H1 (cell line): ENCODE data around the gene EEPD1. TPM values are rescaled to one million over a fixed set of nuclear protein-coding genes. Genes with fewer than 3 reads are reported as not detected.

ENCODE experiments used
- CTCF ChIA-PET: fragments of 300-600 bp; sonication (Branson Sonifier 250); formaldehyde crosslinking; loops from one replicate; lab custom pipeline; 2021; ENCODE audit not compliant: partially characterized antibody; lab: Charles Lee
- POLR2A ChIA-PET: fragments of 300-600 bp; sonication (Branson Sonifier 250); formaldehyde crosslinking; loops from one replicate; lab custom pipeline; 2021; ENCODE audit warnings: inconsistent platforms; ENCODE audit not compliant: partially characterized antibody; lab: Charles Lee
- DNase-seq, 2 experiments: peaks; one replicate each; pipeline versions ENCODE4 v3.0.0 to v3.0.0-alpha.2; 2010 to 2022; ENCODE audit warnings: low spot score in 2 of 2, low read depth in 1 of 2, mixed read lengths in 1 of 2
- FAIRE-seq: peaks from 2 replicates; lab custom pipeline; 2011; peaks lifted over from hg19 to GRCh38; lab: Jason Lieb, UNC
- H2AFZ ChIP-seq: 2 replicates; pipeline ENCODE4 v1.8.1; 2012; ENCODE audit warnings: low read length, inconsistent platforms
- H2AK5ac ChIP-seq: 2 replicates; pipeline ENCODE4 v1.6.1; 2013; ENCODE audit warnings: low read depth, low read length
- H2BK120ac ChIP-seq: replicated peaks from 2 replicates; pipeline ENCODE3; 2013; ENCODE audit warnings: low read depth, low read length, inconsistent platforms
- H2BK12ac ChIP-seq: 2 replicates; pipeline ENCODE4 v1.6.1; 2013; ENCODE audit warnings: low read depth, low read length
- H2BK15ac ChIP-seq: 2 replicates; pipeline ENCODE4 v1.6.1; 2013; ENCODE audit warnings: low read length
- H2BK20ac ChIP-seq: 2 replicates; pipeline ENCODE4 v1.6.1; 2013; ENCODE audit warnings: low read length
- H2BK5ac ChIP-seq: 2 replicates; pipeline ENCODE4 v1.6.1; 2013; ENCODE audit warnings: low read depth, low read length
- H3K14ac ChIP-seq: 2 replicates; pipeline ENCODE4 v1.6.1; 2013; ENCODE audit warnings: inconsistent platforms; ENCODE audit not compliant: insufficient read length
- H3K18ac ChIP-seq: 2 replicates; pipeline ENCODE4 v1.6.1; 2013; ENCODE audit warnings: low read length; ENCODE audit errors: extremely low read depth
- H3K23ac ChIP-seq: 2 replicates; pipeline ENCODE4 v1.6.1; 2013; ENCODE audit warnings: inconsistent platforms; ENCODE audit not compliant: insufficient read length
- H3K23me2 ChIP-seq: 2 replicates; pipeline ENCODE4 v1.6.1; 2013; ENCODE audit warnings: low read depth, low read length
- H3K27ac ChIP-seq: 2 replicates; pipeline ENCODE4 v1.6.1; 2011; ENCODE audit warnings: low read depth, low read length, inconsistent platforms
- H3K27me3 ChIP-seq, 4 experiments: replicated peaks in 1 of 4; 1 replicate in 1 of 4; 2 replicates in 3 of 4; pipeline versions ENCODE4 v1.6.1 to v1.8.1; 2011 to 2013; ENCODE audit warnings: low read length in 3 of 4, mild to moderate bottlenecking in 3 of 4, inconsistent platforms in 2 of 4, mixed read lengths in 2 of 4, moderate library complexity in 1 of 4; ENCODE audit not compliant: control insufficient read depth in 3 of 4, insufficient read depth in 3 of 4; ENCODE audit errors: extremely low read depth in 1 of 4
- H3K36me3 ChIP-seq, 4 experiments: 2 replicates each; pipeline versions ENCODE4 v1.6.1 to v1.8.1; 2011 to 2013; ENCODE audit warnings: mild to moderate bottlenecking in 4 of 4, low read length in 3 of 4, moderate library complexity in 2 of 4, control low read depth in 1 of 4, inconsistent platforms in 1 of 4; ENCODE audit not compliant: insufficient read depth in 4 of 4, control insufficient read depth in 2 of 4
- H3K4ac ChIP-seq: replicated peaks from 2 replicates; pipeline ENCODE3; 2013; ENCODE audit warnings: low read length, low read depth, mixed read lengths, inconsistent platforms; ENCODE audit not compliant: insufficient read length
- H3K4me1 ChIP-seq, 4 experiments: replicated peaks in 1 of 4; 1 replicate in 1 of 4; 2 replicates in 3 of 4; pipeline versions ENCODE4 v1.6.1 to v1.8.1; 2011 to 2013; ENCODE audit warnings: low read length in 3 of 4, inconsistent platforms in 2 of 4, mixed read lengths in 1 of 4; ENCODE audit not compliant: insufficient read depth in 4 of 4, control insufficient read depth in 3 of 4
- H3K4me2 ChIP-seq, 2 experiments: 2 replicates each; pipeline versions ENCODE4 v1.6.1 to v1.8.1; 2011 to 2013; ENCODE audit warnings: low read depth in 2 of 2, low read length in 2 of 2, control low read depth in 1 of 2, inconsistent platforms in 1 of 2, mild to moderate bottlenecking in 1 of 2; ENCODE audit not compliant: insufficient read depth in 1 of 2
- H3K4me3 ChIP-seq, 4 experiments: fragments of 200-600, 300-600 bp in 1 of 4; sonication (generic), shearing (Covaris generic), sonication (Bioruptor Twin) in 1 of 4; 2 replicates each; pipeline versions ENCODE4 v1.5.1 to v1.8.1; 2011 to 2016; ENCODE audit warnings: low read length in 4 of 4, low read depth in 3 of 4, control low read depth in 2 of 4, inconsistent platforms in 2 of 4, mild to moderate bottlenecking in 2 of 4, mixed read lengths in 1 of 4, moderate library complexity in 1 of 4; ENCODE audit not compliant: insufficient read depth in 2 of 4; ENCODE audit errors: extremely low read depth in 1 of 4
- H3K56ac ChIP-seq: replicated peaks from 2 replicates; pipeline ENCODE3; 2013; ENCODE audit warnings: low read depth, mild to moderate bottlenecking, mixed read lengths, low read length, inconsistent platforms; ENCODE audit not compliant: insufficient read length
- H3K79me1 ChIP-seq: 2 replicates; pipeline ENCODE4 v1.6.1; 2013; ENCODE audit warnings: low read depth, low read length, control low read depth
- H3K79me2 ChIP-seq, 2 experiments: 2 replicates each; pipeline versions ENCODE4 v1.6.1 to v1.8.1; 2012 to 2013; ENCODE audit warnings: low read length in 2 of 2, mild to moderate bottlenecking in 2 of 2, inconsistent platforms in 1 of 2; ENCODE audit not compliant: insufficient read depth in 2 of 2, control insufficient read depth in 1 of 2
- H3K9ac ChIP-seq, 4 experiments: replicated peaks in 1 of 4; 1 replicate in 1 of 4; 2 replicates in 3 of 4; pipeline versions ENCODE4 v1.6.1 to v1.8.1; 2011 to 2013; ENCODE audit warnings: low read depth in 3 of 4, low read length in 3 of 4, control low read depth in 2 of 4, mild to moderate bottlenecking in 2 of 4, moderate library complexity in 2 of 4, inconsistent platforms in 1 of 4; ENCODE audit errors: extremely low read depth in 1 of 4
- H3K9me3 ChIP-seq, 2 experiments: 2 replicates each; pipeline versions ENCODE4 v1.6.1 to v1.8.1; 2012 to 2013; ENCODE audit warnings: mild to moderate bottlenecking in 2 of 2, moderate library complexity in 2 of 2, control low read depth in 1 of 2, inconsistent platforms in 1 of 2, low read depth in 1 of 2, low read length in 1 of 2, mixed read lengths in 1 of 2; ENCODE audit not compliant: insufficient read depth in 2 of 2
- H4K20me1 ChIP-seq, 2 experiments: replicated peaks in 1 of 2; 2 replicates each; pipeline versions ENCODE3 to v1.8.1; 2011 to 2013; ENCODE audit warnings: inconsistent platforms in 2 of 2, low read length in 2 of 2, mild to moderate bottlenecking in 1 of 2; ENCODE audit not compliant: insufficient read depth in 2 of 2, control insufficient read depth in 1 of 2
- H4K5ac ChIP-seq: 2 replicates; pipeline ENCODE4 v1.6.1; 2013; ENCODE audit warnings: low read length, low read depth, mixed read lengths, inconsistent platforms; ENCODE audit not compliant: insufficient read length
- H4K8ac ChIP-seq: 2 replicates; pipeline ENCODE4 v1.8.0; 2013; ENCODE audit warnings: mild to moderate bottlenecking, moderate library complexity, low read length, inconsistent platforms; ENCODE audit not compliant: insufficient read depth; ENCODE audit errors: extremely low read depth
- H4K91ac ChIP-seq: replicated peaks from 2 replicates; pipeline ENCODE3; 2013; ENCODE audit warnings: low read length, mixed read lengths, inconsistent platforms; ENCODE audit not compliant: insufficient read length
- BCL11A ChIP-seq, 2 experiments: IDR thresholded peaks; one replicate each; pipeline ENCODE4 v1.6.1; 2011; ENCODE audit warnings: low read depth in 2 of 2, low read length in 2 of 2, mild to moderate bottlenecking in 2 of 2
- E2F6 ChIP-seq: IDR thresholded peaks from 2 replicates; pipeline ENCODE4 v1.6.1; 2012; ENCODE audit warnings: inconsistent platforms
- FOSL1 ChIP-seq: IDR thresholded peaks from 2 replicates; pipeline ENCODE4 v1.6.1; 2011; ENCODE audit warnings: mild to moderate bottlenecking, low read depth, low read length, moderate library complexity; ENCODE audit not compliant: insufficient read depth
- JUND ChIP-seq: IDR thresholded peaks from 2 replicates; pipeline ENCODE4 v1.6.1; 2011; ENCODE audit warnings: mild to moderate bottlenecking, improper control_type of control experiment, low read length
- KDM4A ChIP-seq: IDR thresholded peaks from one replicate; pipeline ENCODE4 v1.7.1; 2012; ENCODE audit warnings: low read depth, mild to moderate bottlenecking, moderate library complexity, low read length, inconsistent platforms; ENCODE audit not compliant: severe bottlenecking
- MAX ChIP-seq: IDR thresholded peaks from 2 replicates; pipeline ENCODE4 v1.6.1; 2012; ENCODE audit warnings: inconsistent platforms
- NRF1 ChIP-seq: IDR thresholded peaks from 2 replicates; pipeline ENCODE4 v1.6.1; 2011; ENCODE audit warnings: mild to moderate bottlenecking, low read depth, low read length, improper control_type of control experiment
- POLR2AphosphoS5 ChIP-seq: IDR thresholded peaks from 2 replicates; pipeline ENCODE4 v1.6.1; 2011; ENCODE audit warnings: low read depth, low read length
- POU5F1 ChIP-seq: IDR thresholded peaks from 2 replicates; pipeline ENCODE4 v1.6.1; 2011; ENCODE audit warnings: low read depth, mild to moderate bottlenecking, low read length, moderate library complexity
- SAP30 ChIP-seq: fragments of 300-600 bp; sonication (generic); IDR thresholded peaks from 2 replicates; pipeline ENCODE4 v1.7.1; 2012; ENCODE audit warnings: low read length, moderate library complexity, mild to moderate bottlenecking, inconsistent platforms; ENCODE audit not compliant: insufficient read depth, insufficient replicate concordance
- SP2 ChIP-seq: IDR thresholded peaks from 2 replicates; pipeline ENCODE4 v1.6.1; 2012; ENCODE audit warnings: mild to moderate bottlenecking, low read length, inconsistent platforms
- TAF1 ChIP-seq: IDR thresholded peaks from 2 replicates; pipeline ENCODE4 v1.6.1; 2011; ENCODE audit warnings: mild to moderate bottlenecking, low read depth, low read length
- WGBS, 2 experiments: shearing (Covaris generic) in 1 of 2; methylation state at CpG; one replicate each; pipeline versions ENCODE4 v1.1.6 to v1.1.7; 2013 to 2015; ENCODE audit warnings: low lambda C conversion rate in 2 of 2, mixed read lengths in 2 of 2, inconsistent platforms in 1 of 2, low coverage in 1 of 2, missing lambda C conversion rate in 1 of 2; ENCODE audit not compliant: insufficient replicate concordance in 2 of 2, insufficient coverage in 1 of 2, insufficient read length in 1 of 2; ENCODE audit errors: extremely low coverage in 1 of 2, missing lambda C conversion rate in 1 of 2; 5-methylcytosine and 5-hydroxymethylcytosine counted together
- polyA plus RNA-seq, 7 experiments: library from polyadenylated mRNA; depleted of rRNA in 3 of 7; stranded (reverse) in 5 of 7; unstranded in 2 of 7; fragments of >200 nt in 5 of 7; fragments of 200-250 nt in 2 of 7; gene quantifications; 1 replicate in 5 of 7; 2 replicates in 1 of 7; 4 replicates in 1 of 7; pipeline versions ENCODE4 v1.2.1 to v1.2.3, GENCODE V29; 2011 to 2013; ENCODE audit warnings: missing spikeins in 2 of 7, mixed read lengths in 2 of 7
- total RNA-seq: library from RNA; stranded (reverse); fragmentation: NEBNext Ultra II Directional; extraction: Animal tissue kit (Norgen Biotek cat#: 25700); gene quantifications from 2 replicates; pipeline ENCODE4 v1.2.1, GENCODE V29; 2021

Gene EEPD1
- total and polyA plus RNA-seq, 2 of the 8 experiments (the other 6 are each of a cell fraction or from before 2014, with no cell fraction given), result 3.1 to 7.8 TPM

GRCh38 chr7:36203071-36203790 lies 50.2 kb downstream of the EEPD1 start:
- Histone ChIP-seq H3K79me2 (no peaks in the 10 kb centered on the region), H3K14ac (no peak overlapping the region), H2BK15ac (no peak overlapping the region), H2BK120ac (no peak overlapping the region), H2AFZ (no peak overlapping the region), H3K4me3 (no peak overlapping the region), H3K4ac (no peak overlapping the region), H3K23me2 (no peaks in the 10 kb centered on the region), H2AK5ac (no peak overlapping the region; the same call in 1 of the 2 replicates), H3K27ac (no peak overlapping the region), H3K36me3 (no peaks in the 10 kb centered on the region), H4K8ac (no peak overlapping the region), H2BK12ac (no peak overlapping the region), H4K5ac (no peak overlapping the region), H4K20me1 (peaks cover 0 to 2% of the 10 kb centered on the region in 2 experiments), H2BK5ac (no peak overlapping the region; the same call in 1 of the 2 replicates), H3K56ac (no peak overlapping the region), H3K4me2 (no peak overlapping the region), H3K4me1 (peaks cover 0 to 7% (median 4%) of the 10 kb centered on the region in 4 experiments; a peak in 6 of 7 replicates), H2BK20ac (no peak overlapping the region), H3K79me1 (no peaks in the 10 kb centered on the region), H3K9me3 (no peaks in the 10 kb centered on the region), H4K91ac (no peak overlapping the region), H3K27me3 (no peaks in the 10 kb centered on the region), H3K23ac (no peak overlapping the region), H3K18ac (no peak overlapping the region; the same call in 1 of the 2 replicates), H3K9ac (no peak overlapping the region)
- WGBS, 2 experiments, result 79% methylated on average over 8 of the region's 8 CpGs; no CpG with 5 or more reads in 1 of the 2 experiments
- FAIRE-seq (no peak), DNase-seq (no peak)
- ChIA-PET CTCF (interaction anchor here (0.8 to 1.7 kb wide), 4 partner anchors 13 to 136 kb away, joined by 3 to 4 read pairs (median 4); no protein-coding TSS in a partner anchor), POLR2A (no interaction called here)
- TF ChIP-seq E2F6 (no peak), FOSL1 (no peak), TAF1 (no peak), SP2 (no peak), KDM4A (no peak), POLR2AphosphoS5 (no peak), SAP30 (no peak), NRF1 (no peak), JUND (no peak), MAX (no peak), BCL11A (IDR thresholded peaks at IDR 0.05; ENCODE audit: low read depth in 2 of 2, low read length in 2 of 2) (no peak), POU5F1 (no peak)
